GM21619 (cell line): Measurements from ENCODE around the gene NOXO1.
A peak's percentile ranks its signal among the peaks of the same experiment; 100 is the strongest.

Experiments used
- ATAC-seq: cut with Tn5 transposase; IDR thresholded peaks from one replicate; pipeline ENCODE4 v1.9.1; 2021; ENCODE audit not compliant: unreplicated experiment

NOXO1 gene

GRCh38 chr16:1998360-1998835, 17.1 kb upstream of the NOXO1 start:
- no peak for ATAC-seq

GRCh38 chr16:1997494-1998359, 16.5 kb upstream of the NOXO1 start:
- ATAC-seq = no peak

- ATAC-seq = no peak
Measured at GRCh38 chr16:1993731-1994131, 12.5 kb upstream of the NOXO1 start.

- ATAC-seq = no peak
Measured at GRCh38 chr16:1992704-1993317, 11.5 kb upstream of the NOXO1 start.

GRCh38 chr16:1991948-1992703, 10.9 kb upstream of the NOXO1 start:
- ATAC-seq = peak; percentile 37

- no peak for ATAC-seq
Measured at GRCh38 chr16:1991588-1991947, 10.3 kb upstream of the NOXO1 start.

GRCh38 chr16:1991135-1991551, 9.9 kb upstream of the NOXO1 start:
- peak; percentile 40 for ATAC-seq

GRCh38 chr16:1990351-1991134, 9.3 kb upstream of the NOXO1 start:
- peak; percentile 5 for ATAC-seq

- no peak for ATAC-seq
Measured at GRCh38 chr16:1990101-1990350, 8.8 kb upstream of the NOXO1 start.

GRCh38 chr16:1989209-1990100, 8.2 kb upstream of the NOXO1 start, which contains the start of gene SYNGR3:
SYNGR3 (plus strand) TSS chr16:1989970; CDS start chr16:1990103, 133 bp downstream.
- ATAC-seq = no peak

GRCh38 chr16:1987198-1987597, 5.9 kb upstream of the NOXO1 start:
- no peak for ATAC-seq

- no peak for ATAC-seq
Measured at GRCh38 chr16:1985466-1986150, 4.3 kb upstream of the NOXO1 start.

GRCh38 chr16:1984347-1985225, 3.3 kb upstream of the NOXO1 start:
- peak; percentile 12 for ATAC-seq

GRCh38 chr16:1983544-1984346, 2.5 kb upstream of the NOXO1 start, which contains the start of gene GFER:
GFER (plus strand) TSS chr16:1984193; CDS start chr16:1984219, 26 bp downstream.
- ATAC-seq = peak; percentile 70

GRCh38 chr16:1982991-1983543, 1.8 kb upstream of the NOXO1 start:
- no peak for ATAC-seq

GRCh38 chr16:1982013-1982433, 754 bp upstream of the NOXO1 start:
- ATAC-seq = no peak

GRCh38 chr16:1980770-1981087, 540 bp downstream of the NOXO1 start:
- no peak for ATAC-seq
